ENCODE results near the gene FRMD3.

DNA sequence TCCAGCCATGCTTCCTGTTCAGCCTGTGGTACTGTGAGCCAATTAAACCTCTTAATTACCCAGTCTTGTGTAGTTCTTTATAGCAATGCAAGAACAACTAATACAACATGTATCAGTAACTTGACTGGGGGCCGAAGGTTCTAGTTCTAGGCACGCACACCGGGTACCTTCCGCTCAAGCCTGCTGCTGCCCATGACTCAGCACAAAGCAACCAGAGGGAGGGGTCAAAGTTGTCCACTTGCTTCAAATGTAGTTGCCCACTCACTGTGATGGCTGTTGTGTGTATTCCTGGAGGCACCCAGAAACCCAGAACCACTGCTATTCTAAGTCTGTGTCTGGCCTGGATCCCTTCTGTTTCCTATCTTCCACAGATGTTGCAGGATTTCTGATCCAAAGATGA lies 222.6 kb downstream of the FRMD3 start:
- TF ChIP-seq, protein P1, sequence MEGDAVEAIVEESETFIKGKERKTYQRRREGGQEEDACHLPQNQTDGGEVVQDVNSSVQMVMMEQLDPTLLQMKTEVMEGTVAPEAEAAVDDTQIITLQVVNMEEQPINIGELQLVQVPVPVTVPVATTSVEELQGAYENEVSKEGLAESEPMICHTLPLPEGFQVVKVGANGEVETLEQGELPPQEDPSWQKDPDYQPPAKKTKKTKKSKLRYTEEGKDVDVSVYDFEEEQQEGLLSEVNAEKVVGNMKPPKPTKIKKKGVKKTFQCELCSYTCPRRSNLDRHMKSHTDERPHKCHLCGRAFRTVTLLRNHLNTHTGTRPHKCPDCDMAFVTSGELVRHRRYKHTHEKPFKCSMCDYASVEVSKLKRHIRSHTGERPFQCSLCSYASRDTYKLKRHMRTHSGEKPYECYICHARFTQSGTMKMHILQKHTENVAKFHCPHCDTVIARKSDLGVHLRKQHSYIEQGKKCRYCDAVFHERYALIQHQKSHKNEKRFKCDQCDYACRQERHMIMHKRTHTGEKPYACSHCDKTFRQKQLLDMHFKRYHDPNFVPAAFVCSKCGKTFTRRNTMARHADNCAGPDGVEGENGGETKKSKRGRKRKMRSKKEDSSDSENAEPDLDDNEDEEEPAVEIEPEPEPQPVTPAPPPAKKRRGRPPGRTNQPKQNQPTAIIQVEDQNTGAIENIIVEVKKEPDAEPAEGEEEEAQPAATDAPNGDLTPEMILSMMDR (conservative IDR thresholded peaks at IDR 0.05; ENCODE audit: low read length) = no peak
- TF ChIP-seq EZH2phosphoT487 (IDR thresholded peaks at IDR 0.05; ENCODE audit: borderline replicate concordance) = no peak
